H4 (cell line): ENCODE measurements around the gene GREB1. TPM values are rescaled to one million over a fixed set of nuclear protein-coding genes. Genes with fewer than 3 reads are reported as not detected.
"Not testable (repeated sequence)": the region's sequence is repeated elsewhere in the genome, so short reads cannot be mapped to it uniquely, and the experiment has no call there.

Source experiments
- DNase-seq: peaks from one replicate; pipeline ENCODE4 v3.0.0-alpha.2; 2015; ENCODE audit warnings: low spot score
- total RNA-seq: library from RNA; depleted of rRNA; stranded (reverse); fragments of >200 nt; shearing (Covaris generic); gene quantifications from 2 replicates; pipeline ENCODE4 v1.2.3, GENCODE V29; 2014

GREB1 gene
- total RNA-seq, 1 experiment from 2014 or later = 6.6 TPM

DNA sequence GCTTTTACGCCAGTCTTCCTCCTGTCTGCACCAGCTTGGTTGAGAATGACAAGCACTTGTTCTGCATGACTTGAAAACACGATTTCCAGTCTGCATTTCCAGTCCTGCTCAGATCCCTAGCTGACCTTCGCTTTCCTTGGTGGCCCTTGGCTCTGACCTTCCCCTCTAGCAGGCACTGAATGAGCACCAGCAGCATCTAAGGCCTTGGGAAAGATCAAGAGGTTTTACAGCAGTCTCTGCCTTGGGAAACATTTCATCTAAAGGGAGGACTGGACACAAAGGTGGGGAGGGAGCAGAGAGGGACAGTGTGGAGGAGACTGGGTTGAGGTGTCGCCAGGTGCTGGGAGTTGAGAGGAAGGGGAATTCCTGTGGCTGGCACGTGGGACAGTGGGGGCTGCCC is 105.7 kb downstream of the GREB1 start:
- DNase-seq = no peak

DNA sequence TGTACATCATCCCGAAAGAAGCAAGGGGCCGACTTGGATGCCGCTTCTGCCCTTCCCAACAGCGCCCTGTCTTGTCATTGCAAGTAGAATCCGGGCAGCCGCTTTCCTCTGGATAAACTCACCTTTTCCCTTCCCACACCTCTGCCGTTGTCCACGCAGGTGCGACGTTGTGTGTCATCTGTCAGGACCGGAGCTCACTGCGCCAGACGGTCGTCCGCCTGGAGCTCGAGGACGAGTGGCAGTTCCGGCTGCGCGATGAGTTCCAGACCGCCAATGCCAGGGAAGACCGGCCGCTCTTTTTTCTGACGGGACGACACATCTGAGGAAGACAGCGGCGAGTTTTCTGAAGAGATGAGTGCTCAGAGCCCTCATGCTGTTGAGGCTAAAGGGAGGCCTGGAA is 106.3 kb downstream of the GREB1 start:
- DNase-seq = no peak

DNA sequence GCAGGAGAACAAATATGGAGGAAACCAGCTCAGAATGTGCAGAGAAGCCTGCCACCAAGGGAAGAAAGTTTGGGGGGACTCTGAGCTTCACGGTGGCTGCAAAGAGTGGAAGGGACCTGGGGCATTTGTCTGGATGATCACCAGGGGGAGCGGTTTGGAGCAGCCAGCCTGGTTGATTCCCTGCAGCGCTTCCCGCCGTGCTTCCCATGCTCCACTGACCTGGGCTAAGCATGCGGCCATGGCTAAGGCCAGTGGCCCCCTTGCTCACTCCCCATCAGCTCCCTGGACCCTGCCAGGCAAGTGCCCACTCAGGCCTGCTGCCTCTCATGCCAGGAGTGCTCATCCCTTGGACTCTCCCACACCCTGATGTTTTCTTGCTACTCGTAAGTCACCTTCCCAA is 109.1 kb downstream of the GREB1 start:
- no peak for DNase-seq

DNA sequence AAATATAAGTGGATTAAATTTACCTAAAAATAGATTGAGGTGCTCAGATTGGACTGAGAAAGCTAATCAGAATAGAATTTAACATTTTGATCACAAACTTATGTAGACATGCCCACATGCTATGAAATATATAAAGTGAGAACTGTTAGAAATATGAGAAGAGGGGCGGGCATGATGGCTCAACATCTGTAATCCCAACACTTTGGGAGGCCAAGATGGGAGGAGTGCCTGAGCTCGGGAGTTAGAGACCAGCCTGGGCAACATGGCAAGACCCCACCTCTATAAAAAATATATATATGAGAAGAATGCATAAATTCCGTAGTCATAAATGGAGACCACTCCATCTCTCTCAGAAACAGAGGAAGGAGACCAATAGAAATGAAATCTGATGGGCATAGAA is 110.4 kb downstream of the GREB1 start:
- DNase-seq = no peak

DNA sequence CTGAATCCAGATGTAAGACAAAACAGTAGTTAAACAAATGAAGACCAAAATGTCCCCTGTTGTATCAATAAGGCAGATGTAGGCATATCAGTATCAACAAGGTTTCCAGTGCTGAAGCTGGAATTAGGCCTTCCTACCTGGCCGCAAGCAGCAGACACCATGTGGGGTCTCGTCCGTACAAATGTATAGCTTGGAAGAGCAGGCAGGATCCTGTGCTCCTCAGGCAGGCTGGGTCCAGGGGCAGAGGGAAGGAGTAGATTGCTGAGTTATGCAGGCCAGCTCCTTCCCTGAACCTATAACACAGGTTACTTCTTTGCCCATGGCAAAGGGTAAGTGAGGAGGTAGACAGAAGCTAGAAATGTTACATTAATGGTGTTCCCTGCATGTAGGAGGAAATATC is 112.7 kb downstream of the GREB1 start:
- no peak for DNase-seq

DNA sequence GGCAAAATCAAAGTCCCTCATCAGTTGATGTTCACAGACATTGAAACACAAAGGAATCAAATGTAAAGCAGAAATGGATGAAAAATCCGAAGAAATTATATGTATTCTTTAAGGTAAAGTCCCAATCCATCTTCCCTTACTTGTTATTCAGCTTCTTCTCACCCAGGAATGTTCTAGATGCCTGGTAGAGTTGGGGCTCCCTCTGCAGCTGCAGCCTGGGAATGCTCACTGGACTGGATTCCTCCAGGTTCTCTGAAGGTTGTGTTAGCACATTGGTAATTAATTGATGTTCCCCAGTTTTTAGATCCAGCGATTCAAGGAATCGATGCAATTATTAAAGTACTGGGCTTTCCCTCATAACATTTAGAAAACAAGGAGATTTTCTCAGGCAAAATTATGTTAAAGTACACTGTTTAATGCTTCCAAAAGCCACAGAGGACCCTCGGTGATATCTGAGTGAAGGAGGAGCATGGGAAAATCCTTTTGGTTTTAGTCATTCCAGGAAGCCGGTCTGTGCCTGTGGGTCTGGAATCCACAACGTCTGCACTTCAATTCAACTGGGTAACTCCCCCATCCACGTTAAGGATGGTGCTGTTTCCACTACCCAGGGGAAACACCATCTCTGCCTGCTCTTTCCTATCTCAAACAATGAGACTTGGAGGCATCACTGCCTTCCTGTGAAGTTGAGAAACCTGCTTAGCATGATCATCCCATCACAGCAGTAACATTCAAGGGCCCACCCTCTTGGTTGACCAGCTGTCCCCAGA is 114.2 kb downstream of the GREB1 start:
- DNase-seq = no peak

DNA sequence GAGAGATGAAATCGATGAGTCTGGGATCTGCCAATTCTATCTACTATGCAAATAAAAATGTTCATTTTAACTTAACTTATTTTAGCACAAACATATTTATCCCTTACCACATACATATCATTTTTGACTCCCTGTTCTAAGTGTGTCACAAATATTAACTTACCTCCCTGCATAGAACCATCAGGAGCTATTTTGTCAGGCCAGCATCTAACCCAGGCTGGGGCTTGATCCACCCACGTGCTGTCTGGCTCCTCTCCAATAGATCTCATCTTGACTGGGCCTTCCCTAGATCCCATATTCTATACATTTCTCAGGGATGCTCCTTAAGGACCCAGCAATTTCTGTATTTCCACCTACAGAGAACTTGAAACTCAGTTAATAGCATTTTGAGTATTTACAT is 115.2 kb downstream of the GREB1 start:
- DNase-seq = no peak

DNA sequence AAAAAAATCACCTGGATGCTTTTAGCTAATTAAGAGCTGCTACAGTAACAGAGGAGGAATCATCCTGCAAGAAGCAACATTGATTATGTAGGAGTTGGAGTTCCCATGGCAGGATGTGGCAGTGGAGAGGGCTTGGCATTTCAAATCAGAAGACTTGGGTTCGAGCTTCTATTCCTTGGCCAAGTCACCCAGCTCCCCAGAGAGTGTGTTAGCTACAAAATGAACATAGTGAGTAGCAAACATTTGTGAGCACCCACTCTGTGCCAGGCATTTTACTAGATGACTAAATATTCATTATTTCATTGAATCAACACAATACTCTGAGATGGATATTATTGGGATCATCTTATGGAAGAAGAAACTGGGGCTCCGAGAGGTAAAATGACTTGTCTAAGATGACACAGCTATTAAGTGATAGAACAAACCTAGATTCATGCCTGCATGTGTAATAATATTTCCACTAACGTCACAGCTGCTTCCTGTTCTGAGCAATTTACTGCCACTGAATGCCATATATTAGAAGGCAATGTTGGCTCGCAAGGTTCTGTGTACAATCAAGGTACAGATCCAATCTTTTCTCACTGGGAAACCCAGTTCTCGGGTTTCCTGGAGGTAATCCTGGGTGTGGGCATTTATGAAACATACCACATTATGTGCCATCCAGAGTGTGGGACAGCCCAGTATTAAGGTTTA is 118.2 kb downstream of the GREB1 start:
- no peak for DNase-seq

DNA sequence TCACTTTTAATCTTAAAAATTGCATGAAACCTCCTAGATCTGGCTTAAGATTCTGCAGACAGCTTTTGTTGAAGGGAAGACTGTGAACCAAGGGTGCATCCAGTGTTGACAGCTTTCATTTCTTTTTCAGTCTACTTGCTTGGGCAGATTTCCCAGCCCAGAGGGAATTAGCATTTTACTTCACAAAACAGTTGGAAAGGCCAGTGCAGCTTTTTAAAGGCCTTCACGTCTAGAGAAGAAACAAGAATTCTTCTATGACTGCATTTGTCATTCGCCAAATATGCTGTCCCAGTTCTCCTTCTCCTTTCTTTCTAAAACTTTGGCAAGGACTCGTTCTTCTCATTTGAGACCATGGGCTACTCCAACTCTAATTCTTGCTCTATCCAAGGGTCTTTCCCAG is 118.7 kb downstream of the GREB1 start:
- no peak for DNase-seq

DNA sequence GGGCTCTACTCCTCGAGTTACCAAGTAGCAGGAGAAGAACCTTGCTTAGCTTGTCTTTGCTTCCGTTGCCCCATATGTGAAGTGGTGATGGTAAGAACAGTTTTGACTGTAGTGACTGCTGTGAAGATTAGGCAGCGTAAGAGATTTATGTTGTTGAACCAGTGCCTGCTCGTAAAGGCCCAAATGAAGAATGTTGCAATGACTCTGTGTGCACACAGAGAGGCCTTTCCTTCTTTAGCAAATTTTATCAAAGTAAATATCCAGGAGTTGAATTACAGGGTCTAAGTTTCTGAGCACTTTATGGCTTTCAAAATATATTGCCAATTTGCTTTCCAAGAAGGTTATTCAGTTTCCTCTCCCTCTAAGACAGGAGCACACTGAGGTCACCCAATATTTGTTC is 121.7 kb downstream of the GREB1 start:
- no peak for DNase-seq

DNA sequence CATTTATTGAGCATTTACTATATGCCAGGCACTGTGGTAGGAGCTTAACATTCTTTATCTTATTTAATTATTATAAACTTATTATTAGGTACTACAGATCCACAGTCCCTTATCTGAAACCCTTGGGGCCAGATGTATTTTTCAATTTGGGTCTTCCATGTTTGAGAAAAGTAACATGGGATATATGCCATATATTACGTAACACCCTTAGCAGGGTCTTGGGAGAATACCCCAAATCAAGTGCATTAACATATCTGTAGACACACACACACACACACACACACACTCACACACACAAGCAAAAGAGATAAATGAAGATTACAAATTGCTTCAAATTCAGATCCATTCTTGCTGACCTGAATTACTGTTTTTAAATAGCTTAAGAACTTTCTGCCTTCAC is 122.4 kb downstream of the GREB1 start:
- no peak for DNase-seq

DNA sequence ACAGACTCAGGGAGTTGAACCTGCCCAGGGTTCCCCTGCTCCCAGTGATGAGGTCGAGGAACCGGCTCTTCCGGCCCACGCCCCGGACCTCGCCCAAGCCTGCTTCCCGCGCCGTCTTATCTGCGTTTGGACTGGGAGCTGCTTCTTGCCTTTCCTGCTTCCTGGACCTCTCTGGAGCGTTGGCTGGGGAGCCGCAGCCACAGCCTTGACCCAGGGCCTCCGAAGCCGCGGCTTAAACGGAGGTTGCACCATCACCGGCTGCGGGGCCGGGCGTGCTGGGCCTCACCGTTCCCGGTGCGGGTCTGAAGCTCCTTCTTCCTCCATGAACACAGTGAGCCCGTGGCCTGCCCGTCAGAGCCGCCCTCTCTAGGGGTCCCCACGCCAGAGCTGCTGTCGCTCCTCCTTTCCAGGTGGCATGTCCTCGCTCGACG is 122.8 kb downstream of the GREB1 start:
- DNase-seq = no peak

DNA sequence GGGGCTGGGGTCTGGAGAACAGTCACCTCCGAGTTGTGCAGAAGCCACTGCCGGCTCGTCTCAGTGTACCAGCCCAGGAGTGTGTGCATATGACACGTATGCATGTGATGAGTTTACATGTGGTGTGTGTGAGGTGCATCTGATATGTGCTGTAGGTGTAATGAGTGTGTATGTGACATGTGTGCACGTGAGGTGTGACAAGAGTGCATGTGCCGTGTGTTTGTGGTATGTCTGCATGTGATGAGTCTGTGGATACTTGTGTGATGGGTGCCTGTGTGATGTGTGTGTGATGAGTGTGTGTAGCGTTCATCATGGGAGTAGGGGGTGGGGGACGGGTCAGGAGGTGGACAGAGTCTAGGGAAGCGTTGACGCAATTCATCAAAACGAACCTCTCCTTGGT is 123.3 kb downstream of the GREB1 start:
- no peak for DNase-seq

DNA sequence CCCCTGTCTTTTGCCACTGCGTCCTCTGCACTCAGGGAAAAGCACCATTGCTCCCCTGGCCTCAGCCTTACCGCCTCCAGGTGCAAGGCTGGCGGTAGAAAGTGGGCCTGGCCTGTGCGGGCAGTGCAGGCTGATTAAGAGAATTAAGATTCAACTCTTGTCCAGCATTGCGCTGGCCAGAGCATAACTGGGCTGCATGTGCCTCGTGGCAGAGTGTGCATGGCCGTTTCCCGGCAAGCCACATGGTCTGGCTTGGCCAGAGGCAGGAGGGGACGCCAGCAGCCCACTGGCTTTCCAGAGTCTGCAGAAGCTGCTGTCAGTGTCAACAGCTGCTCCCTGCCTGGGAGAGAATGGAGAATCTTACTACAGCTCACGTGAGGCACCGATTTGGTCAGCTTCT is 123.8 kb downstream of the GREB1 start:
- DNase-seq = no peak

DNA sequence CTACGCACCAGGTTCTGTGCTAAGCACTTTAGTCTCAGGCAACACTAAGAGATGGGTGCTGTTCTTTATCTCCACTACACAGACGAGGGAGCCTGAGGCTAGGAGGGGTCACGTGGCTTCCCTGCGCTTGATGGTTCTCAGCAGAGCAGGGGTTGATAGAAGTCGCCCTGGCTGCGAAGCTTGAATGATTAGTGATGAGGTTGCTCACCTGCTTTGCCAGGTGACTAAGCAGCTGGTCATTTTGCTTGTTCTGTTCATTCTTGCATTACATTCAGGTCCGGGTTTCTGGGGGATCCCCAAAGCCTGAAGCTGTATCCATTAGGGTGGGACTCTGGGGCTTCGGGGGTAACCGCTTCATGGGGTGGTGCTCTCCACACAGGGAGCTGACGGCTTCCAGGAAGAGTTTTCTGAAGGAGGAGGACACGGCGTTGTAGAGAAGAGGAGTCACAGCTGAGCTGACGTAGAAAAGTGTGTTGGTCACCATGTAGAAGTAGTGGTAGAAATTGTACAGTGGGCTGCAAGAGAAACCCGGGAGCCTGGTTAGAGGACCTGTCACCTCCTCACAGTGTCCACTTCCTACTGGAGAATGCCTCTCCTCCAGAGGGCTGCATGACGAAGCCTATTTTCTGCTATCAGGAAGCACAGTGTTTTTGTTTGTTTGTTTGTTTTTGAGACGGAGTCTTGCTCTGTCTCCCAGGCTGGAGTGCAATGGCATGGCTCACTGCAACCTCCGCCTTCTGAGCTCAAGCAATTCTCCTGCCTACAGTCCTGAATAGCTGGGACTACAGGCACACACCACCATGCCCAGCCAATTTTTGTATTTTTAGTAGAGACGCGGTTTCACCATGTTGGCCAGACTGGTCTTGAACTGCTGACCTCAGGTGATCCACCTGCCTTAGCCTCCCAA is 124.6 kb downstream of the GREB1 start:
- no peak for DNase-seq

DNA sequence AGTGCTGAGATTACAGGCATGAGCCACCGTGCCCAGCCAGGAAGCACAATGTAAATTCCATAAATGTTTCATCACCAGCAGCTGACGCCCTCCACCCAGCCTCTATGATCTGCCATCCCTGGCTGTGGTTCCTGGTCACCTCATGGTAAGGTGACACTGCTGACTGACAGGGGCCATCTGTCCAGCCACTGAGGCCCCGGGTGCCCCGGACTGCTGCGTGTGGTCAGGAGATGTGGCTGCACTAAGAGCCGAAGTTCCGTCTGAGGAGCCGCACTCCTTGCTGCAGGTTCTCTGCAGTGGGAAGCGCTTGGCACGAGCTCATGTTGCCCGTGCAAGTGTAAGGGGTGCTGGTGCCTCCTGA is 125.2 kb downstream of the GREB1 start:
- no peak for DNase-seq

DNA sequence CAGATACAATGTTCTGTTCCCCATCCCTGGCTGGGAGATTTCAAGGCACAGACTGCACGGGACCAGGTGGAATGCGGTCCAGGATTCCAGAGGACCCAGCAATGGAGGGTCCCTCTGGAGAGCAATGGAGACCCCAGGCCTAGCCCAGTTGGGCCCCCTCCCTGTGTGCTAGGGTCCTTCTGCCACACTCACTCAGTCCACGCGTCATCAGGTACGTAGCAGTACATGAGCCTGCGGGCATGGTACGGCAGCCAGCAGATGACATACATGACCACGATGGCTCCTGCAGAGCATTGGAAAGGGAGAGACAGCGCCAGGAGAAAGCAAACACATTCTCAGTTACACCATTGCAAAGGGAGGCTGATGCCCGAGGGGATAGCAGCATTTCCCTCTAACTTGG is 126.0 kb downstream of the GREB1 start:
- DNase-seq = no peak

DNA sequence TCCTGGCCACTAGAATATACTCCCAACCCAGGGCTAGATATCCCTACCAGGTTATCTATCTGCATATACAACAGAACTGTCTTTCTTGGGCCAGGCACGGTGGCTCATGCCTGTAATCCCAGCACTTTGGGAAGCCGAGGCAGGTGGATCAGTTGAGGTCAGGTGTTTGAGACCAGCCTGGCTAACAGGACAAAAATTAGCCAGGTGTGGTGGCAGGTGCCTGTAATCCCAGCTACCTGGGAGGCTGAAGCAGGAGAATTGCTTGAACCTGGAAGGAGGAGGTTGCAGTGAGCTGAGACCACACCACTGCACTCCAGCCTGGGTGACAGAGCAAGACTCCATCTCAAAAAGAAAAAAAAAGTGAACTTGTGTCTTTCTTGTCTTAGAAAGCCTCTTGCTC is 126.6 kb downstream of the GREB1 start:
- DNase-seq = not testable (repeated sequence)

DNA sequence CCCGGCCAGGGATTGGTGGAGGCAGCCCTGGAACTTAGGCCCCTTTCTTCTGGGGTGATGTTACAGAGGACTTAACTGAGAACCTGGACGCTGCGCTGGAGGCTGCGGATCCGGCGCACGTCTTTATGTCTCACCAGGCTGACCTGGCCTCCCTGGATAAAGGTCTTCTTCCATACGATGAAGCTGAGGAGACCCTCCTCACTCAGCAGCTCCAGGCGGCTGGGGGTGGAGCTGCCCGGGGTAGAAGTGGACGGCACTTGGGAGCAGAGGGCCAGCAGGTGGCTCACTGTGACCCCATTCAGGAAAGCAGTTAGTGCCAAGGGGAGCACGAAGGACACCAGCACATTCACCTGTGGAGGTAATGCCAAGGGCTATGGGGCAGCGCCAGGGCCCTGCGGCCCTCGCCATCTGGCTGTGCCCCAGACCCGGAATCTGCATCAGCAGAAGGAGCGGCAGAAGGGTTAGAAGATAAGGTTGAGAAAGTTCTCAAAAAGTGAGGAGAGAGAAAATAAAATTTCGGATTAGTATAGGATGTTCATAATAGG is 128.1 kb downstream of the GREB1 start:
- no peak for DNase-seq

DNA sequence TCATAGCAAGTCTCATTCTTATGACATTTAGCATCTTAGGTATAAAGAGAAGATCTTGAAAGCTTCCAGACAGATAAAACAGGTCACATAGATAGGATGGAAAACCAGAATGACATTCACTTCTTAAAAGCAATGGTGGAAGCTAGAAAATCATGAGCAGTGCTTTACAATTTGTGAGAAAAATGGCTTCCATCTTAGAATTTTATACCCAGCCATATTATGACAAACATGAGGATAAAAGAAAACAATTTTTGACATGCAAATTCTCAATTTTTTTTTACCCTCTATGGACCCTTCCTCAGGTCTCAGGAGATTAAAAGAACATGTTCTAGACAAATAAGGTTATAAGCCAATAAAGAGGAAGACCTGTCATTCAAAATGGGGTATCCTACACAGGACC is 129.0 kb downstream of the GREB1 start:
- no peak for DNase-seq

DNA sequence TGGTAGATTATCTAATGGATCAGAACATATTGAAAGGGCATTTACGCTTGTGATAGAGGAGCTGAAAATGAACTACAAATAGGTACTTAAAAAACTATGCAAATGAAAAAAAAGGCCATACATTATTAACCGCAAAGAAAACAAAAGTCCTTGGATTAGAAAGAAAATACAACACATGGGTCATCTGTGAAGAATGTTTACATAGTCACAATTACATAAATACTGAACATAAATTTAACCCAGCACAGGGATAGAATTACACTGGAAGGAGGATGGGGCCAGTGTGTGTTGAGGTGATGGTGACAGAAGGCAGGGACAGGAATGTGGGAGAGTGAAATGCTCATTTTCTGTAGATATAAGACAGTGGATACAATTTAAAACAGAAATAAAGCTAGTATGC is 129.6 kb downstream of the GREB1 start:
- no peak for DNase-seq

DNA sequence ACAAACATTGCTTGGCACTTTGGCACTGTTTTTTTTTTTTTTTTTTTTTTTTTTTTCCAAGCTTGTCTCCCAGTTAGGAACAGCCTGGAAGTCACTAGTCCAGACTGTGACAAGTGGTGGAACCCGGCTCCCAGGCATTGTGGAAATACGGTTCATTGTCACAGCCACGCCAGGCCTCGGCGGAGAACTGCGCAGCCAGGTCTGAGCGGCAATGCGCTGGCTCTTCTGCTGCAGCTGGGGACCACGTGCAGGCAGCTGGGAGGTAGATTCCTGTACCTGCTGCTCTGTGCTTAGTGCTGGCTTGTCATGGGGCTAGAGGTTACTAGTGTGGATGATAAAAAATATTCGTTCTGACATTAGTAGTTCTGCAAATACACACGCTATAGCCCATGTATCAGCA is 131.2 kb downstream of the GREB1 start:
- DNase-seq = no peak
